Right lobe of liver (tissue), 4 donors: Measurements from ENCODE around the gene PPP1R7.

Source experiments
- CTCF ChIP-seq, 4 donors: fragments of 200-600 bp in 3 of 4; fragments of 450-650 bp in 1 of 4; IDR thresholded peaks; one replicate each; pipeline versions ENCODE4 v1.5.1 to v1.8.0; 2016 to 2022; ENCODE audit warnings: antibody characterized with exemption in 4 of 4, mild to moderate bottlenecking in 2 of 4
- POLR2A ChIP-seq: fragments of 450-650 bp; IDR thresholded peaks from one replicate; pipeline ENCODE4 v1.6.1; 2017; ENCODE audit warnings: antibody characterized with exemption, mild to moderate bottlenecking
- donor health status: DM: no; HTN: no; CAD: no.
- donor health status: DM: no; HTN: no; CAD: no.
- donor health status: DM: no; HTN: yes; CAD: no.

- no peak for TF ChIP-seq POLR2A
- TF ChIP-seq CTCF (IDR thresholded peaks at IDR 0.05), result no peak
These were observed 78.0 kb downstream of the PPP1R7 start for GRCh38 chr2:241228081-241228859.
